BLaER1 treated with 17β-estradiol and CSF1 and Interleukin-3, amounts not matched to agents 10 nM and 100 nM (cell line): ENCODE results near the gene PLPP1.

Experiments
- H3K27ac ChIP-seq, 11 experiments: shearing (Covaris generic); formaldehyde crosslinking; 2 replicates each; pipeline ENCODE4 v1.8.1; 2022
- H3K27me3 ChIP-seq, 11 experiments: shearing (Covaris generic); formaldehyde crosslinking; 2 replicates each; pipeline ENCODE4 v1.8.1; 2022
- H3K36me3 ChIP-seq, 11 experiments: shearing (Covaris generic); formaldehyde crosslinking; 2 replicates each; pipeline ENCODE4 v1.8.1; 2022
- H3K4me1 ChIP-seq, 10 experiments: shearing (Covaris generic); formaldehyde crosslinking; 2 replicates each; pipeline ENCODE4 v1.8.1; 2022
- H3K4me2 ChIP-seq, 11 experiments: shearing (Covaris generic); formaldehyde crosslinking; 2 replicates each; pipeline ENCODE4 v1.8.1; 2022
- H3K4me3 ChIP-seq, 10 experiments: shearing (Covaris generic); formaldehyde crosslinking; 2 replicates each; pipeline ENCODE4 v1.8.1; 2022
- H3K9ac ChIP-seq, 11 experiments: shearing (Covaris generic); formaldehyde crosslinking; 2 replicates each; pipeline ENCODE4 v1.8.1; 2022
- H3K9me3 ChIP-seq, 11 experiments: shearing (Covaris generic); formaldehyde crosslinking; replicated peaks in 1 of 11; 2 replicates each; pipeline ENCODE4 v1.8.1; 2022
- H4K20me1 ChIP-seq, 11 experiments: shearing (Covaris generic); formaldehyde crosslinking; 2 replicates each; pipeline ENCODE4 v1.8.1; 2022
- Cebpa-rat ChIP-seq, 11 experiments: shearing (Covaris generic); IDR thresholded peaks; 2 replicates each; pipeline ENCODE4 v1.8.1; 2022

PLPP1 gene

GRCh38 chr5:55470282-55470681, 64.5 kb downstream of the PLPP1 start:
- Histone ChIP-seq H4K20me1 (no peaks in the 10 kb centered on the region), H3K4me1 (no peaks in the 10 kb centered on the region), H3K27ac (no peak overlapping the region), H3K4me3 (no peak overlapping the region), H3K9ac (no peak overlapping the region), H3K36me3 (no peaks in the 10 kb centered on the region), H3K4me2 (no peak overlapping the region), H3K9me3 (no peaks in the 10 kb centered on the region), H3K27me3 (no peaks in the 10 kb centered on the region)
- TF ChIP-seq Cebpa-rat (IDR thresholded peaks at IDR 0.05) = no peak

DNA sequence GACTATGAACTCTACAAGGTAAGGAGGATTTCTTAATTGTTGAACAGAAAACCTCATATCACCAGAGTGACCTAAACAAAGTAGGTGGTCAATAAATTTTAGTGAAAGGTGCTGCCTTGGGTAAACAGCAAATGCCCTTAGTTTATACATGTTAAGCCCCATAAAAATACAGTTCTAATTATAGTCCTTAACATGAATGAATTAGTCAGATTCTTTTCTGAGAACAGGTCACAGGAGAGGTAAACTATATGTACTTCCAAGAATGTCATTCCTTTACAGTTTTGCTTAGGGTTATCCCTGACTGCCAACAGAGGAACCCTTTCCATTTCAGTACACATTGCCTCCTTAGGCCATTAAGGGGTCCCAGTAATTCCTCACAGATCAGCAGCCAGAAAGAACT, 64.9 kb downstream of the PLPP1 start:
- H3K9ac ChIP-seq = no peak overlapping the region
- H3K27me3 ChIP-seq = no peaks in the 10 kb centered on the region
- TF ChIP-seq Cebpa-rat (IDR thresholded peaks at IDR 0.05) = no peak
- no peaks in the 10 kb centered on the region for H3K9me3 ChIP-seq
- H3K27ac ChIP-seq = no peak overlapping the region
- no peaks in the 10 kb centered on the region for H4K20me1 ChIP-seq
- no peaks in the 10 kb centered on the region for H3K36me3 ChIP-seq
- no peak overlapping the region for H3K4me2 ChIP-seq
- no peaks in the 10 kb centered on the region for H3K4me1 ChIP-seq
- H3K4me3 ChIP-seq = no peak overlapping the region

- no peak for TF ChIP-seq Cebpa-rat (IDR thresholded peaks at IDR 0.05)
- H3K9ac ChIP-seq = no peak overlapping the region
- no peak overlapping the region for H3K27ac ChIP-seq
- H3K4me3 ChIP-seq = no peak overlapping the region
- no peaks in the 10 kb centered on the region for H4K20me1 ChIP-seq
- H3K9me3 ChIP-seq = no peaks in the 10 kb centered on the region
- no peaks in the 10 kb centered on the region for H3K27me3 ChIP-seq
- H3K4me1 ChIP-seq = no peaks in the 10 kb centered on the region
- H3K4me2 ChIP-seq = no peak overlapping the region
- H3K36me3 ChIP-seq = no peaks in the 10 kb centered on the region
Measured at GRCh38 chr5:55467862-55468551, 66.8 kb downstream of the PLPP1 start.

- no peak overlapping the region for H3K4me2 ChIP-seq
- H4K20me1 ChIP-seq = no peaks in the 10 kb centered on the region
- H3K9ac ChIP-seq = no peak overlapping the region
- H3K4me3 ChIP-seq = no peak overlapping the region
- H3K27me3 ChIP-seq = no peaks in the 10 kb centered on the region
- H3K36me3 ChIP-seq = no peaks in the 10 kb centered on the region
- TF ChIP-seq Cebpa-rat (IDR thresholded peaks at IDR 0.05) = no peak
- no peaks in the 10 kb centered on the region for H3K4me1 ChIP-seq
- H3K9me3 ChIP-seq = no peaks in the 10 kb centered on the region
- no peak overlapping the region for H3K27ac ChIP-seq
Measured at GRCh38 chr5:55463613-55464012, 71.2 kb downstream of the PLPP1 start.

GRCh38 chr5:55459572-55459971, 75.2 kb downstream of the PLPP1 start:
- no peak for TF ChIP-seq Cebpa-rat (IDR thresholded peaks at IDR 0.05)
- Histone ChIP-seq H3K4me3 (no peak overlapping the region), H3K27ac (no peak overlapping the region), H4K20me1 (no peaks in the 10 kb centered on the region), H3K4me1 (no peaks in the 10 kb centered on the region), H3K27me3 (no peaks in the 10 kb centered on the region), H3K36me3 (no peaks in the 10 kb centered on the region), H3K9me3 (no peaks in the 10 kb centered on the region), H3K4me2 (no peak overlapping the region), H3K9ac (no peak overlapping the region)

DNA sequence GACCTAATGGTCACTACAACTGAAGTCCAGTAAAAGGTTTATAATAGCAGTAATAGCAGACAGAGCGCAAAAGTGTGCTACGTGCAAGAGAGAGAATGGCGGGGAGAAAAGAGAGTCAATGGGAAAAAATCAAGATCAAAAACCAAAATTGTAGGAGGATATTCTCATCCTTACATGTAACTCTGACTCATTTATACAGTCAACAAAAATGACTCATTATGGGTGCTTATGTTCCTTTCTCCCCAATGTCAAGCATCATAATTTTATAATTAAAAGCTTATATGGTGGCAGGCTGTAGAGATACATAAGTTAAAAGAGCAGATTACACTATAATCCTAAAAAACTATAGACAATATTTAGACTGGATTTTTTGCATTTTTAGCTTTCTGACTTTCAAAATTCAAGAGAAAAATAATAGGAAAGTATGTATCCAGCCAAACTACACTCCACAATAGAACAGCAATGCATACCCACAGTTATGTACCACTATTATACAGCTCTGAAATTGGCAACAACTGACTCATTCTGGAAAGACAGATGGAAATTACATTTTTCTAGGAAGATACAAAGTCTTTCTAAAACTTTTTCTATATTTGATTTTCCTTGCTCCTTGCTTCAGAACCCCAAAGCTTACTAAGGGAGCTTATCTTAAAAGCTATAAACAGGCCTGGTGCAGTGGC, 78.4 kb downstream of the PLPP1 start:
- H3K27ac ChIP-seq = no peak overlapping the region
- no peak for TF ChIP-seq Cebpa-rat (IDR thresholded peaks at IDR 0.05)
- H3K4me1 ChIP-seq = peaks cover 0 to 8% (median 0%) of the 10 kb centered on the region in 10 experiments; a peak in 2 of 20 replicates
- no peak overlapping the region for H3K4me3 ChIP-seq
- H4K20me1 ChIP-seq = no peaks in the 10 kb centered on the region
- H3K27me3 ChIP-seq = no peaks in the 10 kb centered on the region
- H3K36me3 ChIP-seq = no peaks in the 10 kb centered on the region
- no peaks in the 10 kb centered on the region for H3K9me3 ChIP-seq
- H3K4me2 ChIP-seq = no peak overlapping the region
- H3K9ac ChIP-seq = no peak overlapping the region

DNA sequence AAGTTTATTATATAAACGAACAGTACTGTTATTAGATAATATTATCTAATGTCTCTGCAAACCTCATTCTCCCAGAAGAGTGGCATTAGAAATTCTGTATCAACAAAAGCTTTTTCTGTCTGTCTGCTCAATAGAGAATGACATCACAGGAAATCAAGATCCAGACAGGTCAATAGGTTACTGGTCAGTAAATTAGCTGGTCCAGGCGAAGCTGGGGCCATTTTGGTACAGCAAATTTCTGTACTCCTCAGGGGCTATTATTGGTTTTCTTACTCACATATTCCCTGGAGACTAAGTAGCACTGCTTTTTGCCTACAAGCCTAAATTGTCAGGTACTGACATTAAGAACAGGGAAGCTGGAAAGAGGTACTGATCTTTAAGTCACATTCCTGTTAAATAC, 80.5 kb downstream of the PLPP1 start:
- Histone ChIP-seq H3K4me1 (peaks cover 0 to 8% (median 0%) of the 10 kb centered on the region in 10 experiments; a peak in 2 of 20 replicates), H3K27me3 (no peaks in the 10 kb centered on the region), H3K9ac (no peak overlapping the region), H3K36me3 (no peaks in the 10 kb centered on the region), H3K9me3 (no peaks in the 10 kb centered on the region), H4K20me1 (no peaks in the 10 kb centered on the region), H3K27ac (no peak overlapping the region), H3K4me2 (no peak overlapping the region), H3K4me3 (no peak overlapping the region)
- TF ChIP-seq Cebpa-rat (IDR thresholded peaks at IDR 0.05) = no peak

- Histone ChIP-seq H3K27ac (no peak overlapping the region), H3K9me3 (no peaks in the 10 kb centered on the region), H3K9ac (no peak overlapping the region), H3K27me3 (no peaks in the 10 kb centered on the region), H4K20me1 (no peaks in the 10 kb centered on the region), H3K4me3 (no peak overlapping the region), H3K36me3 (no peaks in the 10 kb centered on the region), H3K4me2 (no peak overlapping the region), H3K4me1 (peaks cover 0 to 8% (median 0%) of the 10 kb centered on the region in 10 experiments; a peak in 2 of 20 replicates)
- no peak for TF ChIP-seq Cebpa-rat (IDR thresholded peaks at IDR 0.05)
Measured at GRCh38 chr5:55453211-55453610, 81.6 kb downstream of the PLPP1 start.

DNA sequence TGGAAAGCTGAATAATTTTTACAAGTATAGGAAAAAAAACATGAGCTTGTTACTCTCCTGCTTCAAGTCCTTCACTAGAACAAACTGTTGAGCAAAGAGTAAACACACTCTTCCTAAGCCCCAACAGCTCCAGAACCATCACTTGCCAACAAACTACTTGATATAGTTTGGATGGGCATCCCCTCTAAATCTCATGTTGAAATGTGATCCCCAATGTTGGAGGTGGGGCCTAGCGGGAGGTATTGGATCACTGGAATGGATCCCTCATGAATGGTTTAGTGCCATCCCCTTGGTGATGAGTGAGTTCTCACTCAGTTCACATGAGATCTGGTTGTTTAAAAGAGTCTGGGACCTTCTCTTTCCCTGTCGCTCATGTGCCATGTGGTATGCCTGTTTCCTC, 82.8 kb downstream of the PLPP1 start:
- Histone ChIP-seq H4K20me1 (no peaks in the 10 kb centered on the region), H3K4me2 (no peak overlapping the region), H3K9me3 (no peaks in the 10 kb centered on the region), H3K4me1 (peaks cover 0 to 8% (median 0%) of the 10 kb centered on the region in 10 experiments; a peak in 2 of 20 replicates), H3K36me3 (no peaks in the 10 kb centered on the region), H3K27ac (no peak overlapping the region), H3K27me3 (no peaks in the 10 kb centered on the region), H3K9ac (no peak overlapping the region), H3K4me3 (no peak overlapping the region)
- no peak for TF ChIP-seq Cebpa-rat (IDR thresholded peaks at IDR 0.05)
